IMR-90 (cell line): ENCODE measurements around the gene DLG5. TPM values are rescaled to one million over a fixed set of nuclear protein-coding genes. Genes with fewer than 3 reads are reported as not detected.

Source experiments
- ATAC-seq: fragments of 200-7000 bp; cut with Tn5 transposase; 2 replicates; pipeline ENCODE4 v1.9.1; 2020; ENCODE audit warnings: low read depth, mild to moderate bottlenecking, moderate library complexity
- BruUV-seq: library from RNA; stranded (reverse); fragments of 400-500 nt; replicated peaks from 2 replicates; lab custom pipeline; 2021; lab: Mats Ljungman, UMichigan
- CTCF ChIA-PET: fragments of 300-600 bp; formaldehyde crosslinking; extraction: SDS; loops from one replicate; lab custom pipeline; 2021; ENCODE audit warnings: antibody characterized with exemption; lab: Yijun Ruan, JAX
- POLR2A ChIA-PET: fragments of 300-600 bp; sonication (Branson Sonifier 250); formaldehyde crosslinking; loops from one replicate; lab custom pipeline; 2022; ENCODE audit warnings: antibody characterized with exemption; ENCODE audit not compliant: unreplicated experiment; lab: Charles Lee
- DNase-seq: peaks from one replicate; pipeline ENCODE4 v3.0.0; 2013
- H2AFZ ChIP-seq: replicated peaks from 2 replicates; pipeline ENCODE3; 2013; ENCODE audit warnings: low read length, mild to moderate bottlenecking; ENCODE audit not compliant: poor library complexity
- H2AK5ac ChIP-seq: 2 replicates; pipeline ENCODE4 v1.6.1; 2013; ENCODE audit warnings: low read depth, low read length, inconsistent platforms
- H2AK9ac ChIP-seq: replicated peaks from 2 replicates; pipeline ENCODE3; 2013; ENCODE audit warnings: mild to moderate bottlenecking, low read depth, low read length, moderate library complexity; ENCODE audit not compliant: poor library complexity
- H2BK120ac ChIP-seq: 2 replicates; pipeline ENCODE4 v1.6.1; 2013; ENCODE audit warnings: low read depth, low read length, inconsistent platforms
- H2BK15ac ChIP-seq: 3 replicates; pipeline ENCODE4 v1.6.1; 2013; ENCODE audit warnings: low read depth, low read length, inconsistent platforms
- H2BK20ac ChIP-seq: 2 replicates; pipeline ENCODE4 v1.6.1; 2013; ENCODE audit warnings: low read depth, mild to moderate bottlenecking, inconsistent platforms, low read length, moderate library complexity
- H2BK5ac ChIP-seq: 2 replicates; pipeline ENCODE4 v1.6.1; 2013; ENCODE audit warnings: mild to moderate bottlenecking, low read depth, low read length, inconsistent platforms; ENCODE audit not compliant: poor library complexity, severe bottlenecking
- H3K14ac ChIP-seq: replicated peaks from 2 replicates; pipeline ENCODE4 v1.6.1; 2013; ENCODE audit warnings: low read depth, low read length, inconsistent platforms
- H3K18ac ChIP-seq: 2 replicates; pipeline ENCODE4 v1.6.1; 2013; ENCODE audit warnings: low read depth, low read length, control low read depth
- H3K23ac ChIP-seq: 2 replicates; pipeline ENCODE4 v1.6.1; 2013; ENCODE audit warnings: low read depth, low read length, inconsistent platforms
- H3K27ac ChIP-seq: 2 replicates; pipeline ENCODE4 v1.5.1; 2013; ENCODE audit warnings: mild to moderate bottlenecking, control low read depth, low read length; ENCODE audit not compliant: insufficient read depth
- H3K27me3 ChIP-seq: 2 replicates; pipeline ENCODE4 v1.6.1; 2013; ENCODE audit warnings: low read length; ENCODE audit not compliant: control insufficient read depth, insufficient read depth
- H3K36me3 ChIP-seq: 2 replicates; pipeline ENCODE4 v1.6.1; 2013; ENCODE audit warnings: low read length, mixed read lengths; ENCODE audit not compliant: control insufficient read depth, insufficient read depth
- H3K4ac ChIP-seq: 2 replicates; pipeline ENCODE4 v1.6.1; 2013; ENCODE audit warnings: low read depth, low read length, inconsistent platforms
- H3K4me1 ChIP-seq: 2 replicates; pipeline ENCODE4 v1.6.1; 2013; ENCODE audit warnings: low read length, mixed read lengths; ENCODE audit not compliant: control insufficient read depth, insufficient read depth
- H3K4me2 ChIP-seq: 2 replicates; pipeline ENCODE4 v1.6.1; 2013; ENCODE audit warnings: low read depth, mild to moderate bottlenecking, control low read depth, low read length, moderate library complexity
- H3K4me3 ChIP-seq: 2 replicates; pipeline ENCODE4 v1.5.1; 2013; ENCODE audit warnings: low read depth, mild to moderate bottlenecking, control low read depth, low read length, moderate library complexity; ENCODE audit not compliant: insufficient read depth
- H3K56ac ChIP-seq: 2 replicates; pipeline ENCODE4 v1.6.1; 2013; ENCODE audit warnings: low read length, inconsistent platforms; ENCODE audit not compliant: insufficient read depth; ENCODE audit errors: extremely low read depth
- H3K79me1 ChIP-seq, 2 experiments: 2 replicates each; pipeline ENCODE4 v1.6.1; 2013; ENCODE audit warnings: low read length in 2 of 2, inconsistent platforms in 1 of 2, low read depth in 1 of 2
- H3K9ac ChIP-seq: 2 replicates; pipeline ENCODE4 v1.6.1; 2013; ENCODE audit warnings: low read depth, low read length, control low read depth
- H3K9me1 ChIP-seq: 2 replicates; pipeline ENCODE4 v1.6.1; 2013; ENCODE audit warnings: low read length, inconsistent platforms; ENCODE audit not compliant: insufficient read depth
- H3K9me3 ChIP-seq: 2 replicates; pipeline ENCODE4 v1.6.1; 2013; ENCODE audit warnings: low read length; ENCODE audit not compliant: control insufficient read depth, insufficient read depth
- H4K20me1 ChIP-seq: 2 replicates; pipeline ENCODE4 v1.6.1; 2013; ENCODE audit warnings: low read length, inconsistent platforms; ENCODE audit not compliant: insufficient read depth
- H4K5ac ChIP-seq: 2 replicates; pipeline ENCODE4 v1.6.1; 2013; ENCODE audit warnings: mild to moderate bottlenecking, low read depth, low read length, control low read depth
- H4K8ac ChIP-seq, 2 experiments: 2 replicates each; pipeline ENCODE4 v1.6.1; 2013; ENCODE audit warnings: low read depth in 2 of 2, low read length in 2 of 2, control low read depth in 1 of 2, inconsistent platforms in 1 of 2
- H4K91ac ChIP-seq: 2 replicates; pipeline ENCODE4 v1.6.1; 2013; ENCODE audit warnings: low read depth, low read length, inconsistent platforms; ENCODE audit not compliant: insufficient read depth
- BHLHE40 ChIP-seq: fragments of 150-350 bp; IDR thresholded peaks from 2 replicates; pipeline ENCODE4 v1.6.1; 2016; ENCODE audit warnings: mild to moderate bottlenecking, low read depth, low read length
- CEBPB ChIP-seq: IDR thresholded peaks from 2 replicates; pipeline ENCODE4 v1.6.1; 2012; ENCODE audit warnings: low read depth, low read length, improper control_type of control experiment
- CHD1 ChIP-seq: IDR thresholded peaks from 2 replicates; pipeline ENCODE4 v1.6.1; 2012; ENCODE audit warnings: low read depth, low read length, improper control_type of control experiment
- CTCF ChIP-seq: conservative IDR thresholded peaks from 2 replicates; pipeline ENCODE4 v1.5.1; 2012; ENCODE audit warnings: mild to moderate bottlenecking, low read depth, low read length, improper control_type of control experiment
- ELK1 ChIP-seq: fragments of 150-350 bp; IDR thresholded peaks from 2 replicates; pipeline ENCODE4 v1.6.1; 2016; ENCODE audit warnings: low read depth, mild to moderate bottlenecking, low read length, moderate library complexity, borderline replicate concordance
- FOS ChIP-seq: fragments of 150-350 bp; IDR thresholded peaks from 2 replicates; pipeline ENCODE4 v1.6.1; 2016; ENCODE audit warnings: low read depth, low read length
- MAZ ChIP-seq: IDR thresholded peaks from 2 replicates; pipeline ENCODE4 v1.6.1; 2012; ENCODE audit warnings: low read depth, mild to moderate bottlenecking, low read length, improper control_type of control experiment, moderate library complexity, borderline replicate concordance
- MXI1 ChIP-seq: IDR thresholded peaks from 2 replicates; pipeline ENCODE4 v1.6.1; 2012; ENCODE audit warnings: low read depth, mild to moderate bottlenecking, low read length, moderate library complexity, borderline replicate concordance
- NFE2L2 ChIP-seq: fragments of 150-350 bp; IDR thresholded peaks from 2 replicates; pipeline ENCODE4 v1.6.1; 2016; ENCODE audit warnings: low read depth, mild to moderate bottlenecking, low read length
- POLR2A ChIP-seq: IDR thresholded peaks from 2 replicates; pipeline ENCODE4 v1.6.1; 2012; ENCODE audit warnings: mild to moderate bottlenecking, low read depth, low read length
- RAD21 ChIP-seq: IDR thresholded peaks from 2 replicates; pipeline ENCODE4 v1.6.1; 2012; ENCODE audit warnings: low read length, improper control_type of control experiment
- RCOR1 ChIP-seq: IDR thresholded peaks from 2 replicates; pipeline ENCODE4 v1.6.1; 2012; ENCODE audit warnings: mild to moderate bottlenecking, low read length, improper control_type of control experiment; ENCODE audit not compliant: insufficient replicate concordance
- RFX5 ChIP-seq: IDR thresholded peaks from 2 replicates; pipeline ENCODE4 v1.8.0; 2012; ENCODE audit warnings: low read depth, mild to moderate bottlenecking, low read length, moderate library complexity
- SMC3 ChIP-seq: fragments of 150-350 bp; IDR thresholded peaks from 2 replicates; pipeline ENCODE4 v1.6.1; 2016; ENCODE audit warnings: low read depth, mild to moderate bottlenecking, antibody characterized with exemption, low read length, moderate library complexity
- WGBS, 2 experiments: methylation state at CpG; one replicate each; pipeline versions ENCODE4 v1.1.5 to v1.1.7; 2013; ENCODE audit warnings: missing lambda C conversion rate in 2 of 2; ENCODE audit not compliant: insufficient read length in 1 of 2; ENCODE audit errors: extremely low coverage in 2 of 2; 5-methylcytosine and 5-hydroxymethylcytosine counted together
- dilution Hi-C: fragments of 300-500 bp; cut with HindIII; formaldehyde crosslinking; loops from one replicate; pipeline ENCODE4 v1.14.3; 2018; ENCODE audit warnings: low sequenced_read_pairs; ENCODE audit not compliant: unreplicated experiment
- in situ Hi-C: fragments of 300-500 bp; cut with MboI; formaldehyde crosslinking; loops from 3 replicates; pipeline ENCODE4 v1.14.3; 2019; ENCODE audit warnings: low sequenced_read_pairs, inconsistent platforms, mixed read lengths
- intact Hi-C: fragments of 100-400 bp; cut with micrococcal nuclease; formaldehyde crosslinking; loops from 2 replicates; pipeline ENCODE4 v1.10.0; 2022
- polyA plus RNA-seq, 3 experiments: library from polyadenylated mRNA; depleted of rRNA; stranded (reverse); fragments of >200 nt; gene quantifications; 2 replicates each; pipeline ENCODE4 v1.2.3, GENCODE V29; 2012; ENCODE audit warnings: low replicate concordance in 1 of 3
- total RNA-seq: library from RNA; depleted of rRNA; stranded (reverse); fragments of >200 nt; gene quantifications from 2 replicates; pipeline ENCODE4 v1.2.3, GENCODE V29; 2012

DLG5 gene
- total and polyA plus RNA-seq, 2 of the 4 experiments (the other 2 are of a cell fraction) = 12.7 to 28.7 TPM

GRCh38 chr10:77970869-77971803 lies 44.6 kb upstream of the DLG5 start:
- peaks cover 3% of the 10 kb centered on the region for H3K9me1 ChIP-seq
- TF ChIP-seq CTCF (no peak), FOS (no peak), MXI1 (peak; percentile 77), CHD1 (no peak), POLR2A (no peak), ELK1 (no peak), MAZ (peak; percentile 65; the same call in 1 of the 2 replicates), SMC3 (0 out of 2 replicates have a peak, but pooled peaks have one; percentile 2), BHLHE40 (peak; percentile 51; the same call in 1 of the 2 replicates), NFE2L2 (no peak), RCOR1 (no peak), CEBPB (peak; percentile 46; the same call in 1 of the 2 replicates), RFX5 (no peak), RAD21 (peak; percentile 11; the same call in 1 of the 2 replicates)

More at GRCh38 chr10:77970869-77971803, 44.6 kb upstream of the DLG5 start:
- no peaks in the 10 kb centered on the region for H4K20me1 ChIP-seq
- in situ Hi-C loops (no loop called here), dilution Hi-C loops (no loop called here), intact Hi-C loops (loop anchor here (2.0 kb wide), 1 partner anchor 44 kb away; the partner anchor contains the start of gene DLG5)
- H3K4me1 ChIP-seq = peaks cover 3% of the 10 kb centered on the region; the same call in 1 of the 2 replicates
- H3K9me3 ChIP-seq = peaks cover 2% of the 10 kb centered on the region; the same call in 1 of the 2 replicates
- H3K36me3 ChIP-seq = peaks cover 6% of the 10 kb centered on the region; the same call in 1 of the 2 replicates
- POLR2A ChIA-PET = no interaction called here
- H2AK9ac ChIP-seq = peak overlapping the region; percentile 90
- H3K27me3 ChIP-seq = no peaks in the 10 kb centered on the region
- peak overlapping the region; percentile 99 for H2BK20ac ChIP-seq
- peak overlapping the region; percentile 87 for H2BK5ac ChIP-seq
- peak overlapping the region; percentile 99 for H2BK15ac ChIP-seq
- 0% methylated on average over 1 of the region's 7 CpGs; no CpG with 5 or more reads in 1 of the 2 experiments for WGBS, 2 experiments
- ATAC-seq (peak; percentile 91), DNase-seq (peak; percentile 98)
- peaks cover 0 to 28% of the 10 kb centered on the region in 2 experiments; a peak in 2 of 4 replicates for H3K79me1 ChIP-seq
- peak overlapping the region; percentile 48; the same call in 1 of the 2 replicates for H3K4me2 ChIP-seq
- H3K4me3 ChIP-seq = peak overlapping the region; percentile 23; the same call in 1 of the 2 replicates
- peak overlapping the region; percentile 98 for H3K14ac ChIP-seq
- H3K9ac ChIP-seq = no peak overlapping the region
- peak overlapping the region; percentile 91 for H3K23ac ChIP-seq
- peak overlapping the region; percentile 100 for H2AK5ac ChIP-seq
- peak overlapping the region; percentile 84 for H3K56ac ChIP-seq
- peak overlapping the region; percentile 99 for H3K4ac ChIP-seq
- peak overlapping the region; percentile 91 for H3K27ac ChIP-seq
- BruUV-seq = no TSS peak
- peak overlapping the region; percentile 81 for H2AFZ ChIP-seq
- CTCF ChIA-PET = no interaction called here
- peak overlapping the region; percentile 99 for H2BK120ac ChIP-seq
- peak overlapping the region; percentile 97 for H4K91ac ChIP-seq
- peak overlapping the region; percentile 80 for H3K18ac ChIP-seq
- H4K8ac ChIP-seq = peak overlapping the region; percentile 83 to 97
- peak overlapping the region; percentile 86 for H4K5ac ChIP-seq
